ENCODE data around the gene DGCR2.
"Not testable (repeated sequence)": the region's sequence is repeated elsewhere in the genome, so short reads cannot be mapped to it uniquely, and the experiment has no call there.

Gene DGCR2

DNA sequence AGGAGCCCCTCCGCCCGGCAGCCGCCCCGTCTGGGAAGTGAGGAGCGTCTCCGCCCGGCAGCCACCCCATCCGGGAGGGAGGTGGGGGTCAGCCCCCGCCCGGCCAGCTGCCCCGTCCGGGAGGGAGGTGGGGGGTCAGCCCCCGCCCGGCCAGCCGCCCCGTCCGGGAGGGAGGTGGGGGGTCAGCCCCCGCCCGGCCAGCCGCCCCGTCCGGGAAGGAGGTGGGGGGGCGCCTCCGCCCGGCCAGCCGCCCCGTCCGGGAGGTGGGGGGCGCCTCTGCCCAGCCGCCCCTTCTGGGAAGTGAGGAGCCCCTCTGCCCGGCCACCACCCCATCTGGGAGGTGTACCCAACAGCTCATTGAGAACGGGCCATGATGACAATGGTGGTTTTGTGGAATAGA is 37.6 kb downstream of the DGCR2 start:
- not testable (repeated sequence) for DNase-seq (ENCODE audit: low read depth in 1 of 2, low spot score in 1 of 2)

DNA sequence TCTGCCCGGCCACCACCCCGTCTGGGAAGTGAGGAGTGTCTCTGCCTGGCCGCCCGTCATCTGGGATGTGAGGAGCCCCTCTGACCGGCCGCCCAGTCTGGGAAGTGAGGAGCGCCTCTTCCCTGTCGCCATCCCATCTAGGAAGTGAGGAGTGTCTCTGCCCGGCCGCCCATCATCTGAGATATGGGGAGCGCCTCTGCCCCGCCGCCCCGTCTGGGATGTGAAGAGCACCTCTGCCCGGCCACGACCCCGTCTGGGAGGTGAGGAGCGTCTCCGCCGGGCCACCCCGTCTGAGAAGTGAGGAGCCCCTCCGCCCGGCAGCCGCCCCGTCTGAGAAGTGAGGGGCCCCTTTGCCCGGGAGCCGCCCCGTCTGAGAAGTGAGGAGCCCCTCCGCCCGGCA is 38.1 kb downstream of the DGCR2 start:
- DNase-seq (ENCODE audit: low read depth in 1 of 2, low spot score in 1 of 2), result not testable (repeated sequence)

DNA sequence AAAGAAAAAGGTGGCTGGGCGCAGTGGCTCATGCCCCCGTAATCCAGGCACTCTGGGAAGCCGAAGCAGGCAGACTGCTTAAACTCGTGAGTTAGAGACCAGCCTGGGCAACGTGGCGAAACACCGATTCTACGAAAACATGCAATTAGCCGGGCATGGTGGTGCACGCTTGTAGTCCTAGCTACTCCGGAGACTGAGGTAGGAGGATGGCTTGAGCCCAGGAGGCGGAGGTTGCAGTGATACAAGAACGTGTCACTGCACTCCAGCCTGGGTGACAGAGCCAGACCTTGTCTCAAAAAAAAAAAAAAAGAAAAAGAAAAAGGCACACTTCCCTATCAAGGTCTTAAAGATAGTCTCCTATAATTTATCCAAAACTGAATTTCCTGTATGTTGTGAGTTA is 39.4 kb downstream of the DGCR2 start:
- no peak for DNase-seq (ENCODE audit: low read depth in 1 of 2, low spot score in 1 of 2)

DNA sequence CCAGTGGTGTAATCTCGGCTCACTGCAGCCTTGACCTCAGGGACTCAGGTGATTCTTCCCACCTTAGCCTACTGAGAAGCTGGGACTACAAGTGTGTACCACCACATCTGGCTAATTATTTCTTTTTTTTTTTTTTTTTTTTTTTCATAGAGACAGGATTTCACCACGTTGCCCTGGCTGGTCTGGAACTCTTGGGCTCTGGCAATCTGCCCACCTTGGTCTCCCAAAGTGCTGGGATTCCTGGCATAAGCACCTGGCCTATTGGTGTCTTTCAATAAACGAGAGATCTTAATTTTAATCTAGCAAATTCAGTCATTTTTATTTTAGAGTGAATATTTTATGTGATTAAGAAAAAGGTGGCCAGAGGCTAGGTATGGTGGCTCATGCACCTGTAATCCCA is 40.1 kb downstream of the DGCR2 start:
- DNase-seq (ENCODE audit: low read depth in 1 of 2, low spot score in 1 of 2), result no peak

DNA sequence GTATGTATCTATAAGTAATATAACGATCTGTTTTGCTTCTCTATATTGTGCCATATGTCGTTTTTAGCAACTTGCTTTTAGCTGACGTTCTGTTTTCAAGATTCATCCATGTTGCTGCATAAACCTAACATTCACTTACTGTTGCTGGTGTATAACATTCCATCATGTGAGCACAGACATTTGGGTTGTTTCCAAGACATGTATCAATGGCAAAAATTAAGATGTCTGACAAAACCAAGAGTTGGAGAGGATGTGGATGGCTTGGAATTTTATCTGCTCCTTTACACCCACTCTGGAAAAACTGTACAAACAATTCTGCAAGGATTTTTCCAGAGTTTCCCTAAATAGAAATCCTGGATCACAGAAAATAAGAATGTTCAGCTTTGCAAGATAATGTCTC is 40.9 kb downstream of the DGCR2 start:
- no peak for DNase-seq (ENCODE audit: low read depth in 1 of 2, low spot score in 1 of 2)

DNA sequence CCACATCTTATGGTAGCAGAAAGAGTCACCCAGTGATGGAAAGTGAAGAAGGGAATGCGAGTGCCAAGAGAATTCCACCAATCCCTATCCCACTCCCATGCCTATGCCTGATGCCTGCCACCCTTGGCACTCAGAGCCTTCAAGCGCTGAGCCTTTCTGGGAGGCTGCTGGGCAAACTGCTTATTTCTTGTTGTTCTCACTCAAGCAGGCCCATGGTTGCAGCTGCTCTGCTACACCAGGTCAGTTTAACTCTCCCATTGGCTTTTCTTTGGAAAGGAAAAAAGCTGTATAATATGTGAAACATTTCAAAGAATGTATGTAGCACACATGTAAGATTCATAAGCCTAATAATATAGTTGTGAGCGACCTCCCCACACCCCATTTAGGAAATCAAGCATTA is 41.4 kb downstream of the DGCR2 start:
- no peak for DNase-seq (ENCODE audit: low read depth in 1 of 2, low spot score in 1 of 2)

DNA sequence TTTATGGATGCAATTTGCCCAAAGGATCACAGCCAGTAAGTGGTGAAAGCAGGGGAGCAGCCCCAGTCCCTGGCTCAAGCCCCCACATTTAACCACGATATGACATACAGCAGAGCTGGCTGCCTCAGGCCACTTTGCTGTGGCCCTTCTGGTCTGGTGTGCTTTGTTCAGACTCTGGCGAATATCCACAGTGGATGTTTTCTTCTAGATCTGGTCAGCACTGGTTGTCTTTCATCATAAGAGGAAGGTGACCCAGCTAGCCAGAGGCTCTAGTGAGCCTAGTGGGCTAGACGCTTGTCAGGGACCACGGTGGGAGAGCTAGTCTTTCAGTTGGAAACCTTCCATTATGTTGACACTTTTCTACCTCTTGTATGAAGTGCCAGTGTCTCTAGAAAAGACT is 42.5 kb downstream of the DGCR2 start:
- DNase-seq (ENCODE audit: low read depth in 1 of 2, low spot score in 1 of 2), result no peak

DNA sequence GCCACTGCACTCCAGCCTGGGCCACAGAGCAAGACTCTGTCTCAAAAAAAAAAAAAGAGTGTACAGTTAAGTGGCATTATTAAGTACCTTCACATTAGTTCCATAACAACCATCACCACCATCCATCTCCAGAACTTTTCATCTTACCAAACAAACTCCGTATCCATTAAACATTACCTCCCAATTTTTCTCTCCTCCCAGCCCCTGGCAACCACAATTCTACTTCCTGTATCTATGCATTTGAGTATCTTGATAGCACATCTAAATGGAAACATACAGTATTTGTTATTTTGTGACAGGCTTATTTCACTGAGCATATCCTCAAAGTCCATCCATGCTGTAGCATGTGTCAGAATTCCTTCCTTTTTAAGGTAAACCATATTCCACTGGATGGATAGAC is 46.8 kb downstream of the DGCR2 start:
- no peak for DNase-seq (ENCODE audit: low read depth in 1 of 2, low spot score in 1 of 2)

DNA sequence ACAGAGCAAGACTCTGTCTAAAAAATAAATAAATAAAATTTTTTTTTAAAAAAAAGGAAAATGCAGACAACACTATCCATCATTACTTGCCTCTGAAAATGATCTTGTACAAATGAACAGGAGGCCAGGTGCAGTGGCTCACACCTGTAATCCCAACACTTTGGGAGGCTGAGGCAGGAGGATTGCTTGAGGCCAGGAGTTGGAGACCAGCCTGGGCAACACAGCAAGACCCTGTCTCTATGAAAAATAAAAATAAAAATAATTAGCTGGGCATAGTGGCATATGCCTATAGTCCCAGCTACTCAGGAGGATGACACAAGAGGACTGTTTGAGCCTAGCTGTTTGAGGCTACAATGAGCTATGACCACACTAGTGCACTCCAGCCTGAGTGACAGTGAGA is 49.4 kb downstream of the DGCR2 start:
- not testable (repeated sequence) for DNase-seq (ENCODE audit: low read depth in 1 of 2, low spot score in 1 of 2)

DNA sequence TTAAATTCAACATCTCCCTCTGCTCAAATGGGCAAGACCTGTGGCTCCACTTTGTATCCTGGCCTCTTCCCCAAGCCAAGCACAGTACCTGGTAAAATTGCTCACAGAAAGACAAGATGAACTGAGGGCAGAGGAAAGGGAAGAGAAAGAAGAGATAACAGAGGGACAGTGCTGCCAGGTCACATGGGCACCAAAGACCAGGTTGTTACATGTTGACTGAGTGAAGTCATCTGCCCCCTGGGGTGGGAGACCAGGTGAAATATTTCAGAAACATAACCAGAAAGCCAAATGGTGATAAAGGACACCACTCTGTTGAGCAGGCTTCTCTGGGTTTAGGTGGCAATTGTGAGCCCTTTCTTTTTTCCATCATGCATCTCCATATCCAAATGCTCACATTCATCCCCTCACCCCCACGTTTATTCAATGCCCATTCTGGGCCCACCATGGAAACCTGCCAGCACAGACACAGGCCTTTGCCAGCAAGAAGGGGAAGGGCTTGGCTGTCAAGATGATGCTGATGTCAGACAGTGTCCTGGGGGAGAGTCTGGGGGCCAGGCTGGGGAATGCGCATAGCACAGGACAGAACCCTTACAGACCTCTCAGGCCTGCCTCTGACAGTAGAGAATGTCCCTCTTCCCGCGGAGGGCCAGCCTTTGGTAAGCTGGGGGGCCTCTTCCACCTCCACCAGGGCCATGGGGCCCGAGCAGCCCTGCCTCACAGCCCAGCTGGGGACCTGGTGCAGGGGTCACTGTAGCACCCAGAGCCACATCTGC is 51.6 kb downstream of the DGCR2 start:
- no peak for DNase-seq (ENCODE audit: low read depth in 1 of 2, low spot score in 1 of 2)

DNA sequence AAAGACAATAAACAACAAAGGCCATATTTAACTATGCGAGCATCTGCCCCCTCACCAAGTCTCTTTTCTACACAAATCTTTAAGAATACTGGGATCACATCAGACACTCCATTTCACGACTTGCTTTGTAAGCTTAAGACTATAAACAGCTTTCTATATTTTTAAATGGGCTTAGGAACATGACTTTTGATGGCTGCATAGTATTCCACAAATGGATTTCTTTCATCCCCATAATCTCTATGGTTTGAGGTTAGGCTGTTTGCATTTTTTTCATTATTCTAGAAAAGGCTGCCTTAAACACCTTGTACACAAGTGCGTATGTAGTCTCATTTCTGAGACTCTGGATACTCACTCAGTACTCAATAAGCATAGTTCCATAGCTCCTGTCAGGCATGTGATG is 52.8 kb downstream of the DGCR2 start:
- no peak for DNase-seq (ENCODE audit: low read depth in 1 of 2, low spot score in 1 of 2)

DNA sequence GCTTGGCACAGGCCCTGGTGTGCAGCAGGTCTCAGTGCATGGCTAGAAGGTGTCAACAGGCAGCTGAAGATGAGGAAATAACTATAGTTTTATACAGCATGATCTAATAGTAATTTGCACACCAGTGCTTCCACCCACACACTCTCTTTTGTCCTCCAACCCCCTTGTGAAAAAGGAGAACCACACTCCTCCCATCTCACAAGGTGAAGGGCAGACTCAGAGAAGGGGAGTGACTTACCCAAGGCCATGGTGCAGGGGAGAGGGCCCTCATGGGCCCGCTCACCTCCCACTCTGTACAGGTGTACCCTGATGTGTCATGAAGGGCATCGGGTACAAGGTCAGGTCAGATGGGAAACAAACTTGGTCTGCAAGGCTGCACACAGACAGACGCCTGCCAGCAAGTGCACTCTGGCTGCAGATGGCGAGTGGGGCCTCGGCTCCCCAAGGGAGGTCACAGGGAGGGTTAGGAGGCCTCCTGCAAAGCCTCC is 53.4 kb downstream of the DGCR2 start:
- no peak for DNase-seq (ENCODE audit: low read depth in 1 of 2, low spot score in 1 of 2)

DNA sequence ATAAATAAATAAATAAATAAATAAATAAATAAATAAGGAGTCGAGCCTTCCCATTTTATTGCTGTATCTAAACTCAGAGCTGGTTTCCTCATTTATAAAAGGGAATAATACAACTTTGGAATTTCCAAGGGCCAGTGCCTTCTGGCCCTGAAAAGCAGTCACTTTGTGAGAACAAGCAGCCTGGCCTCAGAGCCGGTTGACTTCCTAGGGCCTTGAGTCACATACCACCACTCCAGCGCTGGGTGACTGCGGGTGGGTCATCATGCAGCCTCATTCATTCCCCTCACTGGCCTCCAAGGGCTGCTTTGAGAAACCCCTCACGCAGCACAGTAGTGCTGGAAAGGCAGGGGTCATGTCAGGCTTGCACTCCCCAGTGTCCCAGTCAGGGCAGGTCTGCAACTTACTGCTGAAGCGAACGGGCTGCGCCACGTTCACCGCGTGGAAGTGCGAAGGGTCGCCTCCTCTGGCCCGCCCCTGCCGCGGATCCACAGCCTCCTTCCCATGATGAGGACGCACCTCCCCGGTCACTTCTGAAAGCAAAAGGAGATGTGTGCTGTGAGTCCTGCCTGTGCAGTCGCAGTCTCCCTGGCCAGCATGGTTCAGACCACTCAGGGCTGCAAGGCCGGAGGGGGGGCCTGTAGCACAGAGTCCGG is 54.4 kb downstream of the DGCR2 start:
- DNase-seq (ENCODE audit: low read depth in 1 of 2, low spot score in 1 of 2), result no peak

DNA sequence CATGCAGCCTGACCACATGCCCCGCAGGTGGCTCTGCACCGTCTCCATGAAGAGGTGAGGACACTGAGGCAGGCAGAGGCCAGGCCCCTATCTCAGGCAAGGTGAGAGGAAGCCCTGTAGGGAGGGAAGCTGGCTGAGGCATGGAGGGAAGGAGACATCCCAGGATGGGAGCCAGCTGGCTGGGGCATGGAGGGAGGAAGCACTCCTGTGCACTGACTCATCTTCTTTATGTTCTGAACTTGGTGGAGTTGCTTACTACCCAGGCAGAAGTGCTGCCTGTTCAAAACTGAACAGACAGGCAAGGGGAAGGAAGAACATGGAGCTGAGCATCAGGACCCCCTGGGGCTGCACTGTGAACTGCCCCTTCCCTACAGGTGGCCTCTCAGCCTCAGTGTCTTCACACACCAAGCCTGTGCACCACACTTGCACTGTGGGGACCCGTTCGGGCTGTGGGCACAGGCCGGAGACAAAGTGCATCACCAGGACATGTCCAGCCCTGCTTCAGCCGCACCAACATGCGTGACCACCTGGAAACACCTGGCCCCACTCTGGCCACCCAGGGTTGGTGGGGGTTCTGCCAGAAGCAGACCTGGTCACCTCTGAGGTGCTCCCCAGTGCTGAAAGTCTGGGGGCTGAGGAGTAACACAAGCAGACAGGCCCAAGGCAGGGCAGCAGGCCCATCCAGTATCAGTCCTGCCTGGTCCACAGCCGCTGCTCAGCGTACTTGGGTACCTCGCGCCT is 55.5 kb downstream of the DGCR2 start:
- no peak for DNase-seq (ENCODE audit: low read depth in 1 of 2, low spot score in 1 of 2)

DNA sequence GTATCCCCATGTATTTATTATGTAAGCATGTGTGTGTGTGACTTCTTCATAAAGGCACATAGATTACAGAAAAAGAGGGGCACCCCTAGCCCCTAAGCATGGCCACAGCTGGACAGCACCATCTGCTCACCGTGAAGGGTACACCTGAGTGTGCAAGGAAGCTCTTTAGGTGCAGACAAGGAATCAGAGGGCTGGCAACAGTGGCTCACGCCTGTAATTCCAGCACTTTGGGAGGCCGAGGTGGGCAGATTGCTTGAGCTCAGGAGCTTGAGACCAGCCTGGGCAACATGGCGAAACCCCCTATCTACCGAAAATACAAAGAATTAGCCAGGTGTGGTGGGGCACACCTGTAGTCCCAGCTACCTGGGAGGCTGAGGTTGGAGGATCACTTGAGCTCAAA is 56.3 kb downstream of the DGCR2 start:
- DNase-seq (ENCODE audit: low read depth in 1 of 2, low spot score in 1 of 2), result no peak

DNA sequence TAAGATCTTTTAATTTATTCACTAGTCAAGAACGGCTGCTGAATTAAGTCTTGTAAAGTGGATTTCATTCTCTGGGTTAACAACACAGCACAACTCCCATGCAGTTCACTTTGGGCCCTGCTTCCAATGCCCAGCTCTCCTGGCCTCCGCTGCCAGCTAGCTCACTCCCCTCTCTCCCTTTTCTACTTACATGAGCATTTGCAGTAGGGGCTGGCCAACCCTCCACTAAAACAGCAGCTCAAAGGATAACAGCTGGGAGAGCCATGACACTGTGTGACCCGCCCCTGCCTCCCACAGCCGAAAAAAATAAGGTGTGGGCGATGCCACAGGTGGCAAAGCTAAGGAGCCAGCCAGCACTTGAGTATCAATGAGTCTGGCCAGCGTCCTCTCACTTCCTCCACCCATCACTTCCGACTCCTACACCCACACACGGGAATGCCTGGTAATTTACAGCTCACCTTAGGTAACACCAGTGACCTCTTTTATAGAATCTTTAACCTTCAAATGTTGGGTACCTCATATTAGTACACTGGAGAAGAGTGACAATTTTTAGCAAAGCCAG is 56.8 kb downstream of the DGCR2 start:
- DNase-seq (ENCODE audit: low read depth in 1 of 2, low spot score in 1 of 2), result no peak

DNA sequence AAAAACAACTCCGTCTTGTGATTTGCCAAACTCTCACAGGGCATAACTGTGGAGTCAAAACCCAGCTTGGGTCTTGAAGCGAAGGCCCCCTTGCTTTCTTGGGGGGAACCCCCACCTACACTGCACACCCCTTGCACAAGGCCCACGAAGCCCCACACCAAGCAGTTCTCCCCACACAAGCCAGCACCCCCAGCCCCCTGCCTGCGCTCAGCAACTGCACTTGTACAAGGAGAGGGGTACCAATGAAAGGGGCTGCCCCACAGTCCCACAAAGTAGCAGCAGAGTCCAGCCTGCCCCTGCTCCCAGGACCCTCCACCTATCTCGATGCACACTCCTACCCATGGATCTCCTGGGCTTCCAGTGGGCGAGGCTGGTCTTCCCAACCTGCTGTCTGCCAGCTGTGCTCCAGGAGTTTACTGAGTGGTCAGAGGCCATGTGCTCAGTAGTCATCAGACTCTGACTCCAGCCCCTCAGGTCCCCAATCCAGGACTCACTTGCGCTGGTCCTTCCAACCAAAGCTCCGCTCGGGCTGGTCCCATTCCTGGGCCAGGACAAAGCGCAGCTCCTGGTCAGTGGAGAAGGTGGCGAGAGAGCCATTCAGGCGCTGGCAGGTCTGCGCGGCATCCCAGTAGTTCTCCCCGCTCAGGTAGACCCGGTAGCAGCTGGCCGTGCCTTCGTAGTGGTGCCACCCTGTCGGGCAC is 57.7 kb downstream of the DGCR2 start:
- DNase-seq (ENCODE audit: low read depth in 1 of 2, low spot score in 1 of 2), result no peak

DNA sequence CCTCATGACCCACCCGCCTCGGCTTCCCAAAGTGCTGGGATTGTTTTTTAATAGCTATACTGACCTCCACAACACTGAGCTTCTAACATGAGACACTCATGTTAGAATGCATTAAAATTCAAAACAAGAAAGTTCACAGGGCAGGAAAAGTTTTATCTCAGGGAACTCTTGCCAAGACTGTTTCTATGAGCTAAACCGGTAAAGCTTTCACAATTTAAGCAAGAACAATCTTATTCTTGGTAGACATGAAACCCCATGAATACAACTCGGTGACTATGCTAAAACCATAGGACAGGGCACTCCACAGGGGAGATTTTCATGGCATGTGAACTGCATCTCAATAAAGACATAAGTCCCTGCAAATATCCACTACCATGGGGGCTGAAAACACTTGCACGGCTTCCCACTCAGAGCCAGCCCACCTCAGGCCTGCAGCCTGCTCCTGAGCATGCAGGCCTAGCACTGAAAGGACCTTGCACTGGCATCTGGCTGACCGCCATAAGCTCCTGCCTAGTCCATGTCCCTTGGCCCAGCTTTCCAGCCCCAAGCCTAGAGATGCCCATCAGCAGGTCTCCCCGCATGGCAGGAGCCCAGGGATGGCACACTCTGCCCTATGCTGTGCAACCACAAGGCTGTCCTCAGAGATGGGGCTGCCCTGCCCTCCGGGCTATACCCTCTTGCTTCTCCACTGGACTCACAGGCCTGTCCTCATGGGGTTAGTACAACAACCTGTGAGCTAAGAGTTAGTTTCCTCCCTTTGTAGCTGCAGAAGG is 58.4 kb downstream of the DGCR2 start:
- no peak for DNase-seq (ENCODE audit: low read depth in 1 of 2, low spot score in 1 of 2)

DNA sequence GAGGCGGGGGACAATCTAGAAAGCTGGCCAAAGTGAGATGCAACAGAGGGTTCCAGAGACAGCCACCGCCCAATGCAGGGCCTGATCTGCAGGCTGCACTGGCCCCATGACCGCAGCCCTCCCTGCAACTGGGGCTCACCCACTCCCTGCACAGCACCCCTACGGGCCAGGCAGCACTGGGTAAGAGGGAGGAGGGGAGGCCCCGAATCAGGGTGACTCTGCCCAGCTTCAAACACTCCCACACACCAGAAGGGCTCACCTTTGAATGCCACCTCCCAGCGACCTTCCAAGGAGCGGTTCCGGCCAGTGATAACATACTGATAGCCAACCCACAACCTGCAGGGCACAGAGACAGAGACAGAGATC is 59.3 kb downstream of the DGCR2 start:
- no peak for DNase-seq (ENCODE audit: low read depth in 1 of 2, low spot score in 1 of 2)

DNA sequence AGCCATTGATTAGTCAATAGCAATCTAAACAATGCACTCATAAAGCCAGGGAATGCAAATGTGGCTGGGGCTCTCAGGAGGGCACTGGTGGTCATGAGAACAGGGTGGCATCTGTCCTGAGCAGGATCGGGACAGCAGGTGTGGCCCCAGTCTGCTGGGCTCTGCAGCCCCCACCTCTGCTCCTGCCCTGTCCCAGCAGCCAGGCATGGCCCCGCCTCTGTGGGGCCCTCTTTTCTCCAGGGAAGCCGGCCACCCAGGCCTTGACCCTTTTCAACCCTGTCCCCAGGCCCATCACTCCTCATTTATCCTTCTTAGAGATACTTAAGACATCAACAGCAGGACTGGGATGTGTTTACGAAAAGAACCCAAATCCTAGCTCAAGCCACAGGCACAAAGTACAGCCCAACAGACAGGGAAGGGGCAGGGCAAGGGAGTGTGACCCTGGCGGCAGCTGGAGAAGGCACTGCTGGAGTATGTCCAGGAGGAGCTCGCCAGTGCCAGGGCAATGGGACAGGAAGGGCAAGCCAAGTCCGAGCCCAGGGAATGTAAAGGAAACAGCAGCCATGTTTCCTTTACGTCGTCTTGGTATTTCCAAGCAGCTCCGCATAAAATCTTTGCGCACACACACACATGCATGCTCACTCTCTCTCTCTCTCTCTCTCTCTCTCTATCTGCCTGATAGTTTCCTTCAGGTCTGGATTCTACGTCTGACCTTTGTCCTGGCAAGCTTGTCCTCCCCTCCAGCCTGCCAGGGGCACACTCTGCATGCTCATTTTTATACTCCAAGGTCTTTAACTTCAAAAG is 59.9 kb downstream of the DGCR2 start:
- no peak for DNase-seq (ENCODE audit: low read depth in 1 of 2, low spot score in 1 of 2)

Measured in activated CD4-positive, alpha-beta T cell treated with anti-CD3 and anti-CD28 coated beads, Interleukin-2, amount 50 U/mL, for 24 hours (primary cell).